Muscle layer of duodenum (tissue), 2 donors: ENCODE data around the gene CFAP77.

Source experiments
- H3K27ac ChIP-seq: one replicate; pipeline ENCODE4 v1.7.0; 2013; ENCODE audit warnings: mild to moderate bottlenecking, low read length
- H3K27me3 ChIP-seq: one replicate; pipeline ENCODE4 v1.7.0; 2013; ENCODE audit warnings: low read depth, mild to moderate bottlenecking, control low read depth, low read length
- H3K36me3 ChIP-seq, 2 donors: one replicate each; pipeline ENCODE4 v1.7.0; 2013; ENCODE audit warnings: low read length in 2 of 2, control low read depth in 1 of 2, mild to moderate bottlenecking in 1 of 2; ENCODE audit not compliant: insufficient read depth in 2 of 2, control insufficient read depth in 1 of 2
- H3K4me1 ChIP-seq, 2 donors: one replicate each; pipeline ENCODE4 v1.7.0; 2013; ENCODE audit warnings: low read length in 2 of 2, mild to moderate bottlenecking in 2 of 2, control low read depth in 1 of 2, moderate library complexity in 1 of 2; ENCODE audit not compliant: insufficient read depth in 2 of 2, control insufficient read depth in 1 of 2
- H3K4me3 ChIP-seq, 2 donors: one replicate each; pipeline ENCODE4 v1.7.0; 2013; ENCODE audit warnings: low read length in 2 of 2, low read depth in 1 of 2, mild to moderate bottlenecking in 1 of 2
- H3K9me3 ChIP-seq, 2 donors: one replicate each; pipeline ENCODE4 v1.7.0; 2013; ENCODE audit warnings: low read length in 2 of 2, control low read depth in 1 of 2, mild to moderate bottlenecking in 1 of 2; ENCODE audit not compliant: control insufficient read depth in 1 of 2
- donor health status: healthy.

The CFAP77 gene

GRCh38 chr9:132592451-132592850, 182.4 kb downstream of the CFAP77 start:
- no peak overlapping the region for H3K4me3 ChIP-seq
- H3K9me3 ChIP-seq, result no peaks in the 10 kb centered on the region
- H3K4me1 ChIP-seq, result peaks cover 0 to 12% of the 10 kb centered on the region in 2 donors
- no peak overlapping the region for H3K27ac ChIP-seq
- H3K36me3 ChIP-seq, result peaks cover 3 to 18% of the 10 kb centered on the region in 2 donors
- peaks cover 35% of the 10 kb centered on the region for H3K27me3 ChIP-seq

GRCh38 chr9:132594412-132594811, 184.4 kb downstream of the CFAP77 start:
- Histone ChIP-seq H3K9me3 (no peaks in the 10 kb centered on the region), H3K27me3 (peaks cover 15% of the 10 kb centered on the region), H3K4me1 (peaks cover 0 to 9% of the 10 kb centered on the region in 2 donors), H3K4me3 (no peak overlapping the region), H3K36me3 (peaks cover 3 to 24% of the 10 kb centered on the region in 2 donors), H3K27ac (no peak overlapping the region)

- H3K4me1 ChIP-seq, result peaks cover 0 to 2% of the 10 kb centered on the region in 2 donors
- no peak overlapping the region for H3K4me3 ChIP-seq
- H3K27me3 ChIP-seq, result peaks cover 11% of the 10 kb centered on the region
- peaks cover 3 to 32% of the 10 kb centered on the region in 2 donors for H3K36me3 ChIP-seq
- no peaks in the 10 kb centered on the region for H3K9me3 ChIP-seq
- no peak overlapping the region for H3K27ac ChIP-seq
Observed at GRCh38 chr9:132595319-132595718, 185.3 kb downstream of the CFAP77 start.

GRCh38 chr9:132596200-132596599, 186.2 kb downstream of the CFAP77 start:
- peaks cover 9% of the 10 kb centered on the region for H3K27me3 ChIP-seq
- peaks cover 3 to 39% of the 10 kb centered on the region in 2 donors for H3K36me3 ChIP-seq
- no peaks in the 10 kb centered on the region for H3K4me1 ChIP-seq
- H3K9me3 ChIP-seq, result no peaks in the 10 kb centered on the region
- no peak overlapping the region for H3K4me3 ChIP-seq
- H3K27ac ChIP-seq, result no peak overlapping the region

GRCh38 chr9:132597073-132597775, 187.2 kb downstream of the CFAP77 start:
- H3K4me1 ChIP-seq, result no peaks in the 10 kb centered on the region

GRCh38 chr9:132600326-132600984, 190.4 kb downstream of the CFAP77 start:
- Histone ChIP-seq H3K27ac (no peak overlapping the region), H3K36me3 (peaks cover 10 to 54% of the 10 kb centered on the region in 2 donors), H3K9me3 (no peaks in the 10 kb centered on the region), H3K27me3 (no peaks in the 10 kb centered on the region), H3K4me1 (no peaks in the 10 kb centered on the region), H3K4me3 (no peak overlapping the region)

More at GRCh38 chr9:132597073-132597775, 187.2 kb downstream of the CFAP77 start:
- H3K27me3 ChIP-seq, result no peaks in the 10 kb centered on the region
- H3K4me3 ChIP-seq, result no peak overlapping the region
- no peaks in the 10 kb centered on the region for H3K9me3 ChIP-seq
- peaks cover 9 to 46% of the 10 kb centered on the region in 2 donors for H3K36me3 ChIP-seq
- H3K27ac ChIP-seq, result no peak overlapping the region

GRCh38 chr9:132602207-132602606, 192.2 kb downstream of the CFAP77 start:
- H3K27me3 ChIP-seq, result no peaks in the 10 kb centered on the region
- H3K27ac ChIP-seq, result no peak overlapping the region
- no peak overlapping the region for H3K4me3 ChIP-seq
- H3K4me1 ChIP-seq, result no peaks in the 10 kb centered on the region
- H3K36me3 ChIP-seq, result peaks cover 13 to 65% of the 10 kb centered on the region in 2 donors
- H3K9me3 ChIP-seq, result no peaks in the 10 kb centered on the region

GRCh38 chr9:132605387-132605786, 195.4 kb downstream of the CFAP77 start:
- Histone ChIP-seq H3K27me3 (no peaks in the 10 kb centered on the region), H3K9me3 (no peaks in the 10 kb centered on the region), H3K4me1 (no peaks in the 10 kb centered on the region), H3K36me3 (peaks cover 16 to 81% of the 10 kb centered on the region in 2 donors), H3K4me3 (no peak overlapping the region), H3K27ac (no peak overlapping the region)

GRCh38 chr9:132606066-132606465, 196.1 kb downstream of the CFAP77 start:
- Histone ChIP-seq H3K27me3 (no peaks in the 10 kb centered on the region), H3K36me3 (peaks cover 23 to 83% of the 10 kb centered on the region in 2 donors), H3K9me3 (no peaks in the 10 kb centered on the region), H3K4me3 (no peak overlapping the region), H3K4me1 (no peaks in the 10 kb centered on the region), H3K27ac (no peak overlapping the region)

GRCh38 chr9:132609184-132609583, 199.2 kb downstream of the CFAP77 start:
- Histone ChIP-seq H3K27me3 (no peaks in the 10 kb centered on the region), H3K4me3 (no peak overlapping the region), H3K9me3 (no peaks in the 10 kb centered on the region), H3K36me3 (peaks cover 31 to 85% of the 10 kb centered on the region in 2 donors), H3K4me1 (no peaks in the 10 kb centered on the region), H3K27ac (no peak overlapping the region)

GRCh38 chr9:132609829-132610228, 199.8 kb downstream of the CFAP77 start:
- Histone ChIP-seq H3K27me3 (no peaks in the 10 kb centered on the region), H3K36me3 (peaks cover 31 to 87% of the 10 kb centered on the region in 2 donors)

More at GRCh38 chr9:132609829-132610228, 199.8 kb downstream of the CFAP77 start:
- no peaks in the 10 kb centered on the region for H3K4me1 ChIP-seq
- H3K27ac ChIP-seq, result no peak overlapping the region
- no peaks in the 10 kb centered on the region for H3K9me3 ChIP-seq
- H3K4me3 ChIP-seq, result no peak overlapping the region
